DMS153 treated with DMSO at 0.1 percent for 48 hours (cell line): ENCODE measurements around the gene SULT6B1.

ENCODE experiments used
- DNase-seq: peaks from one replicate; lab custom pipeline; 2025; ENCODE audit not compliant: unreplicated experiment; lab: John Stamatoyannopoulos, UW

Gene SULT6B1

DNA sequence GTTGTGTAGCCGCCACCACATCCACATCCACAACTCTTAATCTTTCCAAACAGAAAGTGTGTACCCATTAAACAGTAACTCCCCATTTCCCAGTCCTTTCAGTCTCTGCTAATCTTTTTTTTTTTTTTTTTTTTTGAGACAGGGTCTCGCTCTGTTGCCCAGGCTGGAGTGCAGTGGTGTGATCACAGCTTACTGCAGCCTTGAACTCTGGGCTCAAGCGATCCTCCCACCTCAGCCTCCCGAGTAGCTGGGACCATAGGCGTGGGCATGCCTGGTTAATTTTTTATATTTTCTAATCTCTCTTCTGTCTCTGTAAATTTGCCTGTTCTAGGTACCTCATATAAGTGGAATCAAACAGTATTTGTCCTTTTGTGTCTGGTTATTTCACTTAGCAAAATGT, 35.2 kb downstream of the SULT6B1 start:
- no peak for DNase-seq

DNA sequence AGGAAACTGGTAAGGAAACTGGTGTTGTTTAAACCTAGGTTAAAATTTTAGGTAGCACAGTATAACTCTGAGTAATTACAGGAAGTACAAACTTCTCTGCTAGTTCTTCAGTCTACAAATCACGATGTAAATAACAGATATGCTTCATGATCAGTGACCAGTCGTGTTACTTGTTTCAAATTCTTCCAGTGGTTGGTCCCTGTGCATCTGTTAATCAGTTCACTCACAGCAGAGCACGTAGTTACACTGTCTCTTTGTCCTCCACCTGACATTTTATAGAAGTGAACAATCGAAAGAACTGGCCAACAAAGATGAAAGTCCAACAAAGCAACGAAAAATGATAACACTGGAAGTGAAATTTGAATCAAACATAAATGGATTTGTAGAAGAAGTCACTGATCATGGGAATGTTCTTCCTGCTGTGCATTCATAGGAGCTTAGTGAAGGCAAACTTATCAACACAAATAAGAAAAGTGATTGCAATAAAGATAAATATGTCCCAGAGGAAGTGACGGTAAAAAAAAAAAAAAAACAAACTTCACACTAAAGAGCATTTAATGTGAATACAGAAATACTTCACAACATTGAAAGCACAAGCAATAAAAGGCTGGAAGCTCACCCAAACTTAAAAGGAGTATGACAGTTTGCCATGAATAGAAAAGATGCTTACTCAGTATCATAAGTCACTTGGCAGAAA, 38.7 kb downstream of the SULT6B1 start:
- no peak for DNase-seq

DNA sequence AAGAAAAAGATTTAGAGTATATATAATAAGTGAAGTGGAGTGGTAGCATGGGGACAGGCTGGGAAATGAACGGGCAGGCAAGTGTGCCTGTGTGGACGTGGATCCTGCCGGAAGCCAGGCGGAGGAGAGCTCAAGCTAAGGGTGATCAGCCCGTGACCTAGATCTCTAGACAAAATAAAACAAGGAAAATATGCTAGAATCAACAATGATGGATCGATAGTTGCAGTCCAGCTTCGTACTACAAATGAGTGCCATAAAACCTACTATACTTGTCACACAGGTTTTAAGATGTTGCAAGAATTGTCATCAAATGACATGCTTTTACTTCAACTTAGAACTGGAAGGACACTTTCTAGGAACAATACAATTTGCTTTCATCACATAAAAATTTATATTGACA, 40.1 kb downstream of the SULT6B1 start:
- DNase-seq = no peak

DNA sequence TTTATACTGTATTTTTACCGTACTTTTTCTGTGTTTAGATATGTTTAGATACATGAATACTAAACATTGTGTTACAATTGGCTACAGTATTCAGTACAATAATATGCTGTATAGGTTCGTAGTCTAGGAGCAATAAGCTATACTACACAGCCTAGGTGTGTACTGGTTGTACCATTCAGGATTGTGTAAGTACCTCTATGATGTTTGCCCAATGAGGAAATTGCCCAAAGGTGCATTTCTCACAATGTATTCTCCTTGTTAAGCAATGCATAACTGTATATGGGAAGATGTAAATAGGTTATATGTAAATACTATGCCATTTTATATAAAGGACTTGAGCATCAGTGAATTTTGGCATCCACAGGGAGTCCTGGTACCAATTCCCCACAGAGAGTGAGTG, 42.4 kb downstream of the SULT6B1 start:
- no peak for DNase-seq

DNA sequence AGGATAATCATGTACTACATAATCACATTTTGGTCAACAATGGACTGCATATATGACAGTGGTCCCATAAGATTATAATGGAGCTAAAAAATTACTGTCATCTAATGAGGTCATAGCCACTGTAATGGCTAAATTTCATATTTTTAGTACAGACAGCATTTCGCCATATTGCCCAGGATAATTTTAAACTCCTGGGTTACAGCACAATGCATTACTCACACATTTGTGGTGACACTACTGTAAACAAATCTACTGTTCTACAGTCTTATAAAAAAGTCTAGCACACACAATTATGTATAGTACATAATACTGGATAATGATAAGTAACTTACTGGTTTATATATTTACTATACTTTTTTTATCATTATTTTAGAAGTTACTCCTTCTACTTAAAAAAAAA, 44.5 kb downstream of the SULT6B1 start:
- DNase-seq = no peak

DNA sequence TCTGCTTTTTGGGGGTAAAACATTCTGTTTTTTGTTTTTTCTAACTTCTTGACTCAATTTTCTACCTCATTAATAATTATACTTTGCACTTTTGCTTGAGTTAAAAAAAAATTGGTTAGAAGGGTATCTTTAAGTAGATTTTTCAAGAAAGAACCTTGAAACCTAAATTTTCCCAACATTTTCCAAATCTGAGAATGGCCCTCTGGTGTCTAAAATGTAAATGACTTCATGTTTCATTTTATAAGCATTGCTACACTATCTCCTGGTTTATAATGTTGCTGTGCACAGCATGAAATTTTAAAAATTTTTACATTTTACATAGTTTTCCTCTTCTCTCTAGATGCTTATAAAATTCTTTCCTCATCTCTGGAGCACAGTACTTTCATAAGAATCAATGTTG, 45.9 kb downstream of the SULT6B1 start:
- no peak for DNase-seq

DNA sequence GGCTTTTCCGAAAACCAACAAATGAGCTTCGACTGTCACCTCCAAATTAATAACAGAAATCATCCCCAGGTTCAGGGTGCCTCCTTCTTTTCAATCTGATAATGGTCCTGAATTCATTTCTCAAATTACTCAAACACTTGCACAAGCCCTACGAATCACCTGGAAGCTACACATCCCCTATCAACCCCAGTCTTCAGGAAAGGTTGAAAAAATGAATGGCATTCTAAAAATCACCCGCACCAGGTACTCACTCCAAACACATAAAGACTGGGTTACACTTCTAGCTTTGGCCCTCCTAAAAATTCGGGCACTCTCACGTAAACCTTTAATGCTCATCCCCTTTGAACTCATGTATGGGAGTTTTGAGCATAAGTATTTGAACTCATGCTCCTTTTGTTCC, 55.6 kb downstream of the SULT6B1 start:
- no peak for DNase-seq

DNA sequence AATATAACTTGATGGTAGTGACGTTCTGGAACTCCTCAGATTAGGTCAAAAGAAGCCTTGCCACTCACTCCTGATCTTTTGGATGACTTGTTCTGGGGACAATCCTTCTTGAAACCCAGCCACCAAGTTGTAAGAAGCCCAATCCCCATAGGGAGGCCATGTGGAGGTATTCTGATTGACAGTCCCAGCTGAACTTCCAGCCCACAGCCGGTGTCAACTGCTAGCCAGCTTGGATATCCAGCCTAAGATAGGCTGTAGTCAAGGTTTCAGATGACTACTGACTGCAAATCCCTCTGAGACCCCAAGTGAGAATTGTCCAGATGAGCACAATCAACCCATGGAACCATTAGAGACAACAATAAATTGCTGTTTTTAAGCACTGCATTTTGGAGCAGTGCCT, 63.1 kb downstream of the SULT6B1 start:
- DNase-seq = no peak

DNA sequence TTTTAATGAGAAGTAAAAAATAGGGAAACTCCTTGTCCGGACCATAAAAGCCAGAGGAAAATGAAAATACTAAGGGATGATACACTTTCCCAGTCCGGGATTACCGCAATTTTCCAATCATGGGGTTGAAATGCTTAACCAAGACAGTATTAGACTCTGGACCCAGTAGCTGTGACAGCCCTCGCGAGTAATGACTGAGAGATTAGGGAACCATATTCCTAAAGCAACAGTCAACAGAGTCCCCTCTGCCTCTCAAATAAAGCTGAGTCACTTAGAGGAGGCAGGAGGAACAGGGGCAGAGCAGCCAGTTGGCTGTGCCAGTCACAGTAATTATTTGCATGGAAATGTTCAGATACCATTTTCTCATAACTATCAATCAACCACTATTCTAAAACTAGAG, 69.3 kb downstream of the SULT6B1 start:
- no peak for DNase-seq
